WERI-Rb-1 (cell line): ENCODE data around the gene FAM200B.

ENCODE experiments used
- DNase-seq: peaks from one replicate; pipeline ENCODE4 v3.0.0-alpha.2; 2020
- H3K27ac ChIP-seq: fragments of 250-450 bp; sonication (Bioruptor Pico); 2 replicates; pipeline ENCODE4 v1.5.1; 2020; ENCODE audit warnings: mild to moderate bottlenecking, moderate library complexity
- H3K27me3 ChIP-seq: fragments of 250-450 bp; sonication (Bioruptor Pico); 2 replicates; pipeline ENCODE4 v1.5.1; 2021; ENCODE audit warnings: mild to moderate bottlenecking, low read depth, moderate library complexity; ENCODE audit not compliant: insufficient read depth, severe bottlenecking
- H3K36me3 ChIP-seq: fragments of 250-450 bp; sonication (Bioruptor Pico); 2 replicates; pipeline ENCODE4 v1.5.1; 2020; ENCODE audit warnings: mild to moderate bottlenecking, moderate library complexity
- H3K4me3 ChIP-seq: 2 replicates; pipeline ENCODE4 v1.5.1; 2011; ENCODE audit warnings: low read depth, mild to moderate bottlenecking, control low read depth, low read length
- H3K9me3 ChIP-seq: fragments of 250-450 bp; sonication (Bioruptor Pico); 2 replicates; pipeline ENCODE4 v1.5.1; 2021; ENCODE audit warnings: mild to moderate bottlenecking, moderate library complexity; ENCODE audit not compliant: severe bottlenecking
- CTCF ChIP-seq: IDR thresholded peaks from 2 replicates; pipeline ENCODE4 v1.5.1; 2011; ENCODE audit warnings: low read depth, mild to moderate bottlenecking, control low read depth, inconsistent platforms, low read length

FAM200B gene

GRCh38 chr4:15702941-15703403 lies 21.3 kb downstream of the FAM200B start, which contains the start of gene BST1:
TSS of gene BST1 (plus strand) at chr4:15703065. CDS start at chr4:15703145, 80 bp downstream.
- TF ChIP-seq CTCF, result no peak
- Histone ChIP-seq H3K9me3 (no peaks in the 10 kb centered on the region), H3K27ac (no peak within 1 kb of the TSS), H3K4me3 (no peak within 1 kb of the TSS), H3K36me3 (no peaks in the 10 kb centered on the region), H3K27me3 (no peaks in the 10 kb centered on the region)
- no peak for DNase-seq

DNA sequence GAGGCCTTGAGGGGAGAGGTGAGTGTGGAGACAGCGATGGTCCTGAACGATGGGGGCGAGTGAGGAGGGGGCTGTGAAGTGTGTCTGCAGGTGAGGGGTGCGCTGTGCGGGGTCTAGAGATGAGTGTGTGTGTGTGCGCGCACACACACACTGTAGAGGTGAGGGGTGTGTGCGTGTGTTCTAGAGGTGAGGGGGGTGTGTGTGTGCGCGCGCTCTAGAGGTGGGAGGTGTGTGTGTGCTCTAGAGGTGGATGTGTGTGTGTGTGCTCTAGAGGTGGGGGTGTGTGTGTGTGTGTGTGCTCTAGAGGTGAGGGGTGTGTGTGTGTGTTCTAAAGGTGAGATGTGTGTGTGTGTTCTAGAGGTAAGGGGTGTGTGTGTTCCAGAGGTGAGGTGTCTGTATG lies 21.8 kb downstream of the FAM200B start:
- Histone ChIP-seq H3K27me3 (no peaks in the 10 kb centered on the region), H3K36me3 (no peaks in the 10 kb centered on the region), H3K27ac (no peak overlapping the region), H3K4me3 (no peak overlapping the region), H3K9me3 (no peaks in the 10 kb centered on the region)
- no peak for TF ChIP-seq CTCF
- no peak for DNase-seq

- Histone ChIP-seq H3K9me3 (no peaks in the 10 kb centered on the region), H3K27me3 (no peaks in the 10 kb centered on the region), H3K4me3 (no peak overlapping the region), H3K36me3 (no peaks in the 10 kb centered on the region), H3K27ac (no peak overlapping the region)
- DNase-seq, result no peak
- TF ChIP-seq CTCF, result no peak
These were observed 22.5 kb downstream of the FAM200B start for GRCh38 chr4:15704129-15704528.

DNA sequence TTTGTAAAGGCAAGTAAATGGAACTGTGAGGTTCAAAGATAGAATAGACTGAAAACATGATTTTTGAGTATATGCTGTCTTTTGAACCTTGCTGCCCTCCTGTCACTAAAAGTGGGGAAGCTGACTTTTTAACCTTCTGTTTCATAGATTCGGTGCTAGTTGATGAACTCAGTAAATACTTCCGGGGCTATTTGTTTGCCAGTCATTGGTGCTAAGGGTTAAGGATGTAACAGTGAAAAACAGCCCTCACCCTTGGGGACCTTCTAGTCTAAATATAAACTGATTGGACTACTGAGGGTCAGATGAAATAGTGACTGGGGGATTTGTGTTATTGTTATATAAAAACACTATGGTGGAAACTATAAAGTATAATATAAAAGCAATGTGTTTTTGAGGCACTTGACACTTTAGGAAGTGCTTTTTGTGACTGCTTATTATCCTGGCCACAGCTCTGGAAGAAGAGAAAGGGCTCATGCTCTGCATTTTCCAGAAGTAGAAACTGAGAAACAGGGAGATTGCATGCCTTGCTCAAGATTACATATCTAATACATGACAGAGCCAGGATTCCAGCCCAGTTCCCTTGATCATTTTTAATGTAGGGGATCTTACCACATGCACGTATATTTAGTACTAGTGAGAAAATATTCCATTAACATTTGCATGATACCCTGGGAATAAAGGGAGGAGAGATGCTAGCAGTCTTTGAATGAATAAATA lies 25.2 kb downstream of the FAM200B start:
- no peak for TF ChIP-seq CTCF
- DNase-seq, result no peak
- no peak overlapping the region for H3K27ac ChIP-seq

DNA sequence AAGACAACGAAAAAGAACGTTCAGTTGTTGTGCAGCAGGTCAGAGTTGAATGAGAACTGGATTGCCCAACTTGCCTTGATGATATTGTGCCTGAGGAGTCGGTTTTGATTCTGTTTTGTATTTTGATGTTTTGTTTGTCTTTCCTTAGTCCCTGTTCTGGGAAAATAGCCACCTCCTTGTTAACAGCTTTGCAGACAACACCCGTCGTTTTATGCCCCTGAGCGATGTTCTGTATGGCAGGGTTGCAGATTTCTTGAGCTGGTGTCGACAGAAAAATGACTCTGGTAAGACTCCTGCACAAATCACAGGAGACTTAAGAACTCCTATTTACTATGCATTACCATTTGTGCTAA lies 25.7 kb downstream of the FAM200B start:
- Histone ChIP-seq H3K27ac (no peak overlapping the region), H3K4me3 (no peak overlapping the region), H3K36me3 (no peaks in the 10 kb centered on the region), H3K9me3 (no peaks in the 10 kb centered on the region), H3K27me3 (no peaks in the 10 kb centered on the region)
- no peak for DNase-seq
- no peak for TF ChIP-seq CTCF

More for the DNA sequence above, 25.2 kb downstream of the FAM200B start:
- Histone ChIP-seq H3K9me3 (no peaks in the 10 kb centered on the region), H3K27me3 (no peaks in the 10 kb centered on the region), H3K36me3 (no peaks in the 10 kb centered on the region), H3K4me3 (no peak overlapping the region)

- no peak for TF ChIP-seq CTCF
- Histone ChIP-seq H3K27ac (no peak overlapping the region), H3K36me3 (no peaks in the 10 kb centered on the region), H3K27me3 (no peaks in the 10 kb centered on the region), H3K9me3 (no peaks in the 10 kb centered on the region), H3K4me3 (no peak overlapping the region)
- DNase-seq, result no peak
These were observed 30.1 kb downstream of the FAM200B start for GRCh38 chr4:15711762-15712161.
